NCI-H774 (cell line): Measurements from ENCODE around the gene PPID.
"Not testable (repeated sequence)": the region's sequence is repeated elsewhere in the genome, so short reads cannot be mapped to it uniquely, and the experiment has no call there.

Experiments used
- DNase-seq: peaks from one replicate; lab custom pipeline; 2025; lab: John Stamatoyannopoulos, UW

Gene PPID

GRCh38 chr4:158729716-158730559 lies 6.7 kb upstream of the PPID start:
- no peak for DNase-seq

GRCh38 chr4:158728236-158728635 lies 5.0 kb upstream of the PPID start:
- no peak for DNase-seq

GRCh38 chr4:158726633-158727032 lies 3.4 kb upstream of the PPID start:
- no peak for DNase-seq

GRCh38 chr4:158724637-158725036 lies 1.4 kb upstream of the PPID start:
- DNase-seq = no peak

GRCh38 chr4:158722291-158722916 lies 792 bp downstream of the PPID start:
- DNase-seq = no peak

- no peak for DNase-seq
Measured at GRCh38 chr4:158721680-158722079, 1.5 kb downstream of the PPID start.

- no peak for DNase-seq
Measured at GRCh38 chr4:158715802-158716201, 7.4 kb downstream of the PPID start.

GRCh38 chr4:158714937-158715336 lies 8.3 kb downstream of the PPID start:
- no peak for DNase-seq

GRCh38 chr4:158712622-158713021 lies 10.6 kb downstream of the PPID start:
- DNase-seq = not testable (repeated sequence)

- DNase-seq = no peak
Measured at GRCh38 chr4:158710814-158711213, 12.4 kb downstream of the PPID start.

- DNase-seq = no peak
Measured at GRCh38 chr4:158704274-158704673, 18.9 kb downstream of the PPID start.

- no peak for DNase-seq
Measured at GRCh38 chr4:158688813-158689212, 34.4 kb downstream of the PPID start.

GRCh38 chr4:158682066-158682465 lies 41.1 kb downstream of the PPID start:
- no peak for DNase-seq

GRCh38 chr4:158681629-158682028 lies 41.6 kb downstream of the PPID start:
- no peak for DNase-seq

- no peak for DNase-seq
Measured at GRCh38 chr4:158678767-158679166, 44.4 kb downstream of the PPID start.

- DNase-seq = no peak
Measured at GRCh38 chr4:158676076-158676475, 47.1 kb downstream of the PPID start.

GRCh38 chr4:158673633-158674032 lies 49.6 kb downstream of the PPID start:
- no peak for DNase-seq

- DNase-seq = peak; percentile 93
Measured at GRCh38 chr4:158671915-158672806, 51.0 kb downstream of the PPID start, which contains the start of gene ETFDH. Gene ETFDH (plus strand): TSS chr4:158672296. CDS start chr4:158672457, 161 bp downstream.

- DNase-seq = no peak
Measured at GRCh38 chr4:158671665-158671914, 51.6 kb downstream of the PPID start, which contains the start of gene C4orf46. Gene C4orf46 (minus strand): TSS chr4:158671887. CDS start chr4:158671801, 86 bp downstream.

GRCh38 chr4:158670975-158671664 lies 52.1 kb downstream of the PPID start:
- peak; percentile 16 for DNase-seq

GRCh38 chr4:158669310-158669709 lies 53.9 kb downstream of the PPID start:
- no peak for DNase-seq

- DNase-seq = no peak
Measured at GRCh38 chr4:158667651-158668198, 55.5 kb downstream of the PPID start.
